GM19351 (cell line): ENCODE measurements around the gene BTRC.
"Not testable (repeated sequence)": the region's sequence is repeated elsewhere in the genome, so short reads cannot be mapped to it uniquely, and the experiment has no call there.

ENCODE experiments used
- ATAC-seq: cut with Tn5 transposase; IDR thresholded peaks from one replicate; pipeline ENCODE4 v1.9.1; 2021; ENCODE audit warnings: mild to moderate bottlenecking, moderate library complexity; ENCODE audit not compliant: unreplicated experiment

BTRC gene

GRCh38 chr10:101577121-101577871 is 223.3 kb downstream of the BTRC start:
- ATAC-seq = no peak

- ATAC-seq = no peak
Measured at GRCh38 chr10:101578192-101578591, 224.2 kb downstream of the BTRC start.

GRCh38 chr10:101578803-101579515 is 225.0 kb downstream of the BTRC start:
- no peak for ATAC-seq

- no peak for ATAC-seq
Measured at GRCh38 chr10:101579516-101579870, 225.5 kb downstream of the BTRC start.

- ATAC-seq = no peak
Measured at GRCh38 chr10:101580486-101581399, 226.8 kb downstream of the BTRC start.

- no peak for ATAC-seq
Measured at GRCh38 chr10:101585841-101586240, 231.9 kb downstream of the BTRC start.

- ATAC-seq = peak; percentile 98
Measured at GRCh38 chr10:101587725-101588653, 234.0 kb downstream of the BTRC start, which contains the start of the genes DPCD and POLL. TSS of gene DPCD (plus strand) at chr10:101588321. CDS start at chr10:101588337, 16 bp downstream. TSS of gene POLL (minus strand) at chr10:101588257. CDS start at chr10:101587360, 897 bp downstream.

GRCh38 chr10:101588879-101589278 is 234.9 kb downstream of the BTRC start:
- no peak for ATAC-seq

- ATAC-seq = not testable (repeated sequence)
Measured at GRCh38 chr10:101593331-101593730, 239.4 kb downstream of the BTRC start.

GRCh38 chr10:101595591-101596433 is 241.8 kb downstream of the BTRC start:
- no peak for ATAC-seq

- no peak for ATAC-seq
Measured at GRCh38 chr10:101597091-101597900, 243.3 kb downstream of the BTRC start.

GRCh38 chr10:101601541-101601940 is 247.6 kb downstream of the BTRC start:
- ATAC-seq = no peak

GRCh38 chr10:101602761-101603398 is 248.9 kb downstream of the BTRC start:
- no peak for ATAC-seq
